HG03354 (cell line): Measurements from ENCODE around the gene NDUFA13.
"Not testable (repeated sequence)": the region's sequence is repeated elsewhere in the genome, so short reads cannot be mapped to it uniquely, and the experiment has no call there.

Source experiments
- ATAC-seq: cut with Tn5 transposase; IDR thresholded peaks from one replicate; pipeline ENCODE4 v1.9.1; 2021; ENCODE audit warnings: mild to moderate bottlenecking; ENCODE audit not compliant: unreplicated experiment, poor library complexity, severe bottlenecking

The NDUFA13 gene

GRCh38 chr19:19515642-19516519, at the start of gene NDUFA13:
Gene NDUFA13 (plus strand): TSS chr19:19516225. CDS start chr19:19516239, 14 bp downstream.
- peak; percentile 90 for ATAC-seq

DNA sequence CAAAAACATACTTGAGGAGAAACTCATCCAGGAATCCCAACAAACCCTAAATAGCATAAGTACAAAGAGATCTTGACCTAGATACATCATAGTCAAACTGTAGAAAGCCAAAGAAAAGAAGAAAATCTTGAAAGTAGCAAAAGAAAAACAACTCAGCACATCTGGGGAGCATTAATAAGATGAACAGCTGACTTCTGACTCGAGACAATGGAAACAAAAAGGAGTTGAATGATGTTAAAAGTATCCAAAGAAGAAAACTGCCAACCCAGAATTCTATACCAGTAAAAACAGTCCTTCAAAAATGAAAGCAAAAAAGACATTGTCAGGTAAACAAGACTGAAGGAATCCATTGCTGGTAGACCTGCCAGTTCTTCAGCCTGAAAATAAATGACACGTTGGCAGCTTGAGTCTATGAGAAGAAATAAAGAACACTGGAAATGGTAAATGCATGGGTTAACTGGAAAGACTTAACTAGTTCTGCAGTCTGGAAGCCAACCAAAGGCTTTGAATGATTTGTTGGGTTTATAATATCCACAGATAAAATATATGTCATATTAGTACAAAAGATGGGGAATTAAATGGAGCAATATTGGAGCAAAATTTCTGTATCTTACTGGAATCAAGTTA, 47.5 kb upstream of the NDUFA13 start:
- no peak for ATAC-seq

- no peak for ATAC-seq
Measured at GRCh38 chr19:19470579-19470978, 45.4 kb upstream of the NDUFA13 start.

DNA sequence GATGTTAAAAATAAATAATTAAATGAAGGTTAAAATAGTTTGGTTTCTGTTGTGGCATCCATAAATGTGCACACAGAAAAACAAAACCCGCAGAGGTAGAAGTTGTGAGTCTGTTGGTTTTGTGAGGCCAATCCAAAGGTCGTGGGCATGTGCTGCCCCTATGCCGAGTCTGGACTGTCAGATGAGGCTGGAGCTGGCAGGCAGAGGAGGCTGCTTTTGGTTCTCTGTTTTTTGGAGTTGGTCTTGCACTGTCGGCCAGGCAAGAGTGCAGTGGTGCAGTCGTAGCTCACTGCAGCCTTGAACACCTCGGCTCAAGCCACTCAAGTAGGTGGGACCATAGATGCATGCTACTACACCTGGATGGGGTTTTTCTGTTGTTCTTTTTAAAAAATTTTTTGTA, 44.3 kb upstream of the NDUFA13 start:
- no peak for ATAC-seq

DNA sequence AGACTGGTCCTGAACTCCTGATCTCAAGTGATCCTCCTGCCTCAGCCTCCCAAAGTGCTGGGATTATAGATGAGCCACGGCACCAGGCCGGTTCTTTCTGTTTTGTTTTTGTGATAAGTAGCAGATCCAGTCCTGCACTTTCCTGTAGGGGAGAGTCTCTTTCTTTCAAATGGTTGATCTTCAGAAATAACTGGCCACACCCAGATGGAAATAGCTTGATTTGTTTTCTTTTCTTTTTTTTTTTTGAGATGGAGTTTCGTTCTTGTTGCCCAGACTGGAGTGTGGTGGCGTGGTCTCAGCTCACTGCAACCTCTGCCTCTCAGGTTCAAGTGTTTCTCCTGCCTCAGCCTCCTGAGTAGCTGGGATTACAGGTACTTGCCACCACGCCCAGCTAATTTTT, 43.9 kb upstream of the NDUFA13 start:
- not testable (repeated sequence) for ATAC-seq

DNA sequence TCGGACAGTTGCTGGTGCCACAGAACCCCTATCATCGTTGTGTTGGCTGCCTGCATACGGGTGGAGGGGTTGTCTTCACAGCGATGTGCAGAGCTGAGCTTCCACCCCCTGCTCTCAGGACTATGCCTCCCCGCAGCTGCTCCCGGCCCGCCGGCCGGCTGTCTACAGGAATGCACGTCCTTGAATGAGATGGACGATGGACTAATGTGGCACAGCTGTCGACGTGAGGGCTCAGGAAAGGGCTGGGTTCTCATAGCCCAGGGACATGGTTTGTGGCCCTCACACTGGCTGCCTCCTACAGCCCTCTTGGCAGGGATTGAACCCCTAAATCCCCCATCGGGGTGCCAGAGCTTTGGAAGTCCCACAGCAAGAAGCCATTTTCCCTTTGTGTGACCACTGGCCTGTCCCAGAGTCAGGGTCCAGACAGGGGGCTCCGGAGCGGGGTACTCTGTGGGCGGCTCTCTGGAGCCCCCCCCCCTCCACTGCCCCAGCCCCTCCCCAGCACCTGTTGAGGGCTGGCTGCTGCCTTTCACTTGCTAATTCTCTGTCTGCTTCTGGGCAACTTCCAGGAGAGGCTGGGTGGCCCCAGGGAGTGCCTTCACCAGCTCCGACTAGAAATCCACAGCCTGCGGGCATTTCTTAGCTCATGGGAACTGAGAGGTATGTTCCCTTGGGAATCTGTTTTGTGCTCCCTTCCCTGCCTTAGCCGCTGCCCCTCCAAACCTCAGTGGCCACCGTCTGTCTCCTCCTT, 40.8 kb upstream of the NDUFA13 start:
- no peak for ATAC-seq

GRCh38 chr19:19475849-19476828, 39.9 kb upstream of the NDUFA13 start:
- ATAC-seq, result no peak

DNA sequence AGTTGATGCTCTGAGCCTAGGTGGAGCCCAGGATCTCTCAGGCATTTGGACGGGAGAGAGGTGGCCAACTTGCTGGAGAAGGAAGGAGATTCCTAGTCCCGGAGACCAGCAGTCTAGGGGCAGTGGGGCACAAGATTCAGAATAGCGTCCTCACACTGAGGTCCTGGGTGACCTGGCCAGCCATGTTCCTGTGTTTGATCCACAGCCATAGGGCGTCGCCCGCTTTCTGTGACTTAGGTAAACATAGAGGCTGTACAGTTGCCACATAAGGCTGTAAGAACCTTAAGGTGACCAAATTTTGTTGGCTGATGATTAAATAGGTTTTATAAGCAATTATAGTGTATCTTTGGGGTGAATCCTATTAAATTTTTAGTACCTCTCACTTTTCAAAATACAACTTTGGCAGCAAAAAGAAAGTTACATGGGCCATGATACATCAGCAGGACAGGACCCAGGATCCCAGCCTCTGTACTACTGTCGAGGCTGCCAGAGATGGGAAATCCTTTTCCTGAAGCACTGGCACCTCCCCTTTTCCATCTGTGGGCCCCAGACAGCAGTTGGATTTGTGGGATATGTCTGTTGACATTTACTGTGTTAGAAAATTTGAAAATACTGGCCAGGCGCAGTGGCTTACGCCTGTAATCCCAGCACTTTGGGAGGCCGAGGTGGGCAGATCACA, 38.2 kb upstream of the NDUFA13 start:
- ATAC-seq, result no peak

DNA sequence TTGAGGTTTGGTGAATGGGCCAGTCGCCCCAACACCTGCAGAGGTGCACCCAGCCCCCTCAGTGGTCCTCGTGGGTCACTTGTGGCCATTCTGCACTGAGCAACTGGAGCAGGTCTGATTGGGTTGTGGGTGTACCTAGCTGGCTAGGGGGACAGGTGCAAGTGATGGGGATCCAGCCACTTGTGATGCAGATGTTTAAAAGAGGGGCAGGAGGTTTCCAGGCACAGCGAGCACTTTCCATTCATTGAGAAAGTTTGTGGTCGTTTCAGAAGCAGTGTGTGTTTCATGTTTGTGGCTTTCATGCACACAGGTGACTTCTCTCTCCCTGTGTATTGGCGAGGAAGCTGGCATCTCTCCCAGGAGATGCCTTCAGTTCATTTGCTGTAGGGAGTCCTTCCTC, 35.3 kb upstream of the NDUFA13 start:
- no peak for ATAC-seq

- ATAC-seq, result no peak
Measured at GRCh38 chr19:19482809-19483596, 33.0 kb upstream of the NDUFA13 start.

DNA sequence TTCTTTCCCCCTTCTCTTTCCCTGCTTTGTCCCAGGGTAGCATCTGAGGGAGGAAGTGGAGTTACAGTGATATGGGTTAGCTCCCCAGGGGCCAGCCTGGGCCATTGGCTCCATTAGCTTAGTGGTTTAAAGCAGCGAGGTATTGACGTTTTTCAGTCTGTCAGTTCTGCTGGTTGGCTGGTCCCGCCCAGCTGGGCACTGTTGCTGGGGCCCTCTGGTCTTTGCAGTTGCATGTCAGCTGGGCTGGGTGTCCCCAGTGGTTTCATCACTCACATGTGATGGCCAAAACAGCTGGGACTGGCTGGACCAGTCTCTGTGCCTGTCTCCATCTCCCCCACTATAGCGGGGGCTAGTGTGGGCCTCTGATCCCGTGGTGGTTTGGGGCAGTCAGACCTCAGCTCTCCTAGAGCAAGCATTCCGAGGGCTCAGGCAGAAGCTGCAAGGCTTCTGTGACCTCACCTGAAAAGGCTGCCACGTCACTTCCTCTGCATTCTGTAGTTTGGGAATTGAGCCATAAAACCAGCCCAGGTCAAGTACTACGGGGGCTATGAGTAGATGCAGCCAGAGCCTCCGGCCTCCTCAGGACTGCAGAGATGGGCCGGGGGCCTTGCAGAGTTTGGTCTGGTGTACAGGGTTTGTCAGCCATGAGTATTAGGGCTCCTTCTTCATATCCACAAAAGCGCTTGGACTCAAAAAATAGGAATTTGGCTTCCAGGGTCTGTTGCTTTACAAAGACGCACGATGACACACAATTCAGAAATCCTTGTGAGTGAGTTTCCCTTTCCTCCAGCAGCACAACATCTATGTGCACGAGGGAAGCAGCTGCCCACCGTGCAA, 30.6 kb upstream of the NDUFA13 start:
- ATAC-seq, result no peak

DNA sequence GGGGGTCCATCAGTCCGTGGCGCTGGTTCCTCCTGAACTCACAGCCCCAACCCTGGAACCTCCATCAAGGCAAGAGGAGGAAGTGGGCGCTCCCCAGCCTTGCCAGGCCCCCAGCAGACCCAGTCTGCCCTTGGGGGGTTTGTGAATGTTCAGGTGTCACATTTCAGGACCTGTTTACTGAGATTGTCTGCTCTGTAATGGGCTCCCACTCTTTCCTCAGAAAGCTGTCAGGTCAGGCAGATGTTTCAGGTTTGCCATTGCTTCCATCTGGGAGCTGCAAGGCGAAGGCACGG, 30.1 kb upstream of the NDUFA13 start:
- no peak for ATAC-seq

DNA sequence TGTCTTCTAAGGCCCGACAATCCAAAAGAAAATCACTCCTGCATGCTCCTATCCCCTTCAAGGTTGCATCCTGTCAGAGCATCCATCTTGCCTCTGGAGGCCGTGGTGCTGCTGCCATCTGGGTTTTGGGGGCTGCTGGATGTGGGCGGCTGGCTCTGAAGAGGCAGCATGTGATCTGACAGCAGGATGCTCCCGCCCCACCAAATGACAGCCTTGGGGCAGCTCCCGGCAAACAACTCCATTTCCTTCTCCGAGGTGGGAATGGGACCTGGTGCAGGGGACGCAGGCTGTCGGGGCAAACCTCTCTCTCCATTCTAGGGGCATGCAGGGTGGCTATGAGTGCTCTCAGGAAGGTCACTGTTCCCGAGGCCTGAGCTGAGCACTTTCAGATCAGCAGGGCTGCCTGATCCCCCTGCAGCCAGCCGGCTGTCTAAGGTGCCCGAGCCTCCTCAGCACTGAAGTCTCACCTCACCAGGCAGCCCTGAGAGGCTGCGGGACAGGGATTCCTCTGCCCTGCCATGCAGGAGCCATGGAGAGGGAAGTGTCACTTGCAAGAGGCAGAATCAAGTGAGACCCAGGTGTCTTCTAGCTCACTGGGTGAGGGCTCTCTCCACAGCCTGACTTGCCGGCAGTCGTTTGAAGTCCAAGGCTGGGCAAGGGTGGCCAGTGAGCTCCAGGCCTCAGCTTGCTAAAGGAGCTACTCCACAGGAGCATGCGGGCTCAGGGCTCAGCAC, 29.5 kb upstream of the NDUFA13 start:
- ATAC-seq, result no peak

GRCh38 chr19:19487077-19487949, 28.7 kb upstream of the NDUFA13 start:
- ATAC-seq, result no peak

- no peak for ATAC-seq
Measured at GRCh38 chr19:19487950-19488874, 27.8 kb upstream of the NDUFA13 start.
